Bronchial epithelial cell (primary cell): Measurements from ENCODE around the gene HES5. TPM values are rescaled to one million over a fixed set of nuclear protein-coding genes. Genes with fewer than 3 reads are reported as not detected.

Experiments
- DNase-seq: peaks from one replicate; pipeline ENCODE4 v3.0.0-alpha.2; 2010; ENCODE audit warnings: low read depth
- FAIRE-seq: peaks from 2 replicates; lab custom pipeline; 2011; peaks lifted over from hg19 to GRCh38; lab: Jason Lieb, UNC
- H3K27me3 ChIP-seq: 2 replicates; pipeline ENCODE4 v1.5.1; 2011; ENCODE audit warnings: low read length; ENCODE audit not compliant: control insufficient read depth, insufficient read depth
- H3K36me3 ChIP-seq: 2 replicates; pipeline ENCODE4 v1.5.1; 2011; ENCODE audit warnings: low read length; ENCODE audit not compliant: control insufficient read depth, insufficient read depth
- H3K4me3 ChIP-seq: 2 replicates; pipeline ENCODE4 v1.5.1; 2011; ENCODE audit warnings: mild to moderate bottlenecking, low read depth, low read length, control low read depth
- CTCF ChIP-seq: IDR thresholded peaks from 2 replicates; pipeline ENCODE4 v1.5.1; 2011; ENCODE audit warnings: mild to moderate bottlenecking, moderate library complexity, low read length, control low read depth, inconsistent platforms; ENCODE audit not compliant: insufficient read depth, severe bottlenecking
- total RNA-seq: library from RNA; depleted of rRNA; stranded (reverse); fragments of >200 nt; gene quantifications from 2 replicates; pipeline ENCODE4 v1.2.1, GENCODE V29; 2014

Gene HES5
- total RNA-seq, 1 donor from 2014 or later = 2.9 TPM

GRCh38 chr1:2483026-2483425 is 47.0 kb downstream of the HES5 start:
- no peak for TF ChIP-seq CTCF
- H3K36me3 ChIP-seq = peaks cover 61% of the 10 kb centered on the region

GRCh38 chr1:2482588-2482987 is 47.5 kb downstream of the HES5 start:
- peaks cover 59% of the 10 kb centered on the region for H3K36me3 ChIP-seq
- FAIRE-seq = no peak
- TF ChIP-seq CTCF = no peak

More at GRCh38 chr1:2483026-2483425, 47.0 kb downstream of the HES5 start:
- DNase-seq (no peak), FAIRE-seq (no peak)
- Histone ChIP-seq H3K27me3 (no peaks in the 10 kb centered on the region), H3K4me3 (no peak overlapping the region)

GRCh38 chr1:2481885-2482284 is 48.2 kb downstream of the HES5 start:
- DNase-seq = peak; percentile 43
- Histone ChIP-seq H3K36me3 (peaks cover 53% of the 10 kb centered on the region), H3K27me3 (no peaks in the 10 kb centered on the region), H3K4me3 (no peak overlapping the region)
- no peak for FAIRE-seq
- no peak for TF ChIP-seq CTCF

More at GRCh38 chr1:2482588-2482987, 47.5 kb downstream of the HES5 start:
- DNase-seq = no peak
- Histone ChIP-seq H3K27me3 (no peaks in the 10 kb centered on the region), H3K4me3 (no peak overlapping the region)

GRCh38 chr1:2480986-2481364 is 49.1 kb downstream of the HES5 start:
- Histone ChIP-seq H3K27me3 (no peaks in the 10 kb centered on the region), H3K36me3 (peaks cover 44% of the 10 kb centered on the region), H3K4me3 (no peak overlapping the region)
- no peak for TF ChIP-seq CTCF
- no peak for DNase-seq
- no peak for FAIRE-seq

GRCh38 chr1:2480236-2480985 is 49.7 kb downstream of the HES5 start:
- H3K36me3 ChIP-seq = peaks cover 41% of the 10 kb centered on the region
- FAIRE-seq = no peak
- no peaks in the 10 kb centered on the region for H3K27me3 ChIP-seq
- DNase-seq = no peak
- no peak overlapping the region for H3K4me3 ChIP-seq
- TF ChIP-seq CTCF = no peak
